ENCODE measurements around the gene TMPRSS6. TPM values are rescaled to one million over a fixed set of nuclear protein-coding genes. Genes with fewer than 3 reads are reported as not detected.
A peak's percentile ranks its signal among the peaks of the same experiment; 100 is the strongest.

TMPRSS6 gene
- total and polyA plus RNA-seq, 2 donors from 2014 or later = 1.4 TPM; not detected in 1

DNA sequence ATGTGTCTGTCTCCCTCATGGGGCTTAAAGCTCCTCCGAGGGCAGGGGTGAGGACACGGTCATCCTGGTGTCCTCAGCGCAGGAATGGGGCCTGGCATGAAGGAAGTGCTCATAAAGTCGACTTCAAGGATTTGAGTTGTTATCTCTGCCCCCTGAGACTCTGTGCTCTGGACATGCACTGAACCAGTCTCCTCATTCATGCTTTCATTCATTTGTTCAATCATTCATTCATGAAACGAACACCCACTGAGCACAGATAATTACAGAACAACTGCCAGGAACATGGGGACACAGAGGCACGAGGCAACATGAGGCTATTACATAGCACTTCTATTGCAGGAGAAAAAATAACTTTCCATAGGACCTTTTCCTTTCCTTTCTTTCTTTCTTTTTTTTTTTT, 16.5 kb downstream of the TMPRSS6 start:
- no peaks in the 10 kb centered on the region for H3K36me3 ChIP-seq (ENCODE audit: control insufficient read depth in 2 of 3, insufficient read depth in 3 of 3, low read length in 3 of 3)
- H3K4me1 ChIP-seq (ENCODE audit: control insufficient read depth in 2 of 3, insufficient read depth in 2 of 3, low read depth in 1 of 3, low read length in 3 of 3) = no peaks in the 10 kb centered on the region
- no peak overlapping the region for H3K9ac ChIP-seq (ENCODE audit: low read length in 3 of 3)
- intact Hi-C loops (cut with DNase I) = no loop called here
- TF ChIP-seq, protein P1, sequence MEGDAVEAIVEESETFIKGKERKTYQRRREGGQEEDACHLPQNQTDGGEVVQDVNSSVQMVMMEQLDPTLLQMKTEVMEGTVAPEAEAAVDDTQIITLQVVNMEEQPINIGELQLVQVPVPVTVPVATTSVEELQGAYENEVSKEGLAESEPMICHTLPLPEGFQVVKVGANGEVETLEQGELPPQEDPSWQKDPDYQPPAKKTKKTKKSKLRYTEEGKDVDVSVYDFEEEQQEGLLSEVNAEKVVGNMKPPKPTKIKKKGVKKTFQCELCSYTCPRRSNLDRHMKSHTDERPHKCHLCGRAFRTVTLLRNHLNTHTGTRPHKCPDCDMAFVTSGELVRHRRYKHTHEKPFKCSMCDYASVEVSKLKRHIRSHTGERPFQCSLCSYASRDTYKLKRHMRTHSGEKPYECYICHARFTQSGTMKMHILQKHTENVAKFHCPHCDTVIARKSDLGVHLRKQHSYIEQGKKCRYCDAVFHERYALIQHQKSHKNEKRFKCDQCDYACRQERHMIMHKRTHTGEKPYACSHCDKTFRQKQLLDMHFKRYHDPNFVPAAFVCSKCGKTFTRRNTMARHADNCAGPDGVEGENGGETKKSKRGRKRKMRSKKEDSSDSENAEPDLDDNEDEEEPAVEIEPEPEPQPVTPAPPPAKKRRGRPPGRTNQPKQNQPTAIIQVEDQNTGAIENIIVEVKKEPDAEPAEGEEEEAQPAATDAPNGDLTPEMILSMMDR (IDR thresholded peaks at IDR 0.05; ENCODE audit: borderline replicate concordance, extremely low read depth, insufficient read depth) = no peak
- H3K27ac ChIP-seq (ENCODE audit: low read depth in 2 of 2, low read length in 2 of 2) = no peak overlapping the region
- H3K27me3 ChIP-seq (ENCODE audit: control insufficient read depth, insufficient read depth, low read length) = no peaks in the 10 kb centered on the region
- H3K4me3 ChIP-seq (ENCODE audit: low read length in 3 of 3) = no peak overlapping the region
- H3K9me3 ChIP-seq (ENCODE audit: control insufficient read depth in 2 of 3, insufficient read depth in 1 of 3, low read length in 3 of 3) = no peaks in the 10 kb centered on the region
- DNase-seq = no peak
- FAIRE-seq = no peak

DNA sequence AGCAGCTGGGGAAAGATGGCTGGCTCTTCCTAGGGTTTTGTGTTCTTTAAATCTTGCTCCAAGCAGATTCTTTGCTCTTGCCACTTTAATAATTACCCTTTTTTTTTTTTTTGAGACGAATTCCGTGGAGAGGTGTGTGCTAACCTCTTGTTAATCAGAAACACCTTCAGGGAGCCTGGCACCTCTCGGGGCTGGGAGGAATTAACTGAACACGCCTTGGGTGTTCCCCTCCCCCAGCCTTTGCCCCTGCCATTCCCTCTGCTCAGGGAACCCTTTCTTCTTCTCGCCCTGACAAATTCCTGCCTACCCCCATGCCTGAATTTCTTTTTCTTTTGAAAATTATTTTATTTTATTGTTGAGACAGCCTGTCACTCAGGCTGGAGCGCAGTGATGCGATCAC, 17.5 kb downstream of the TMPRSS6 start:
- Histone ChIP-seq H3K27me3 (ENCODE audit: control insufficient read depth, insufficient read depth, low read length) (no peaks in the 10 kb centered on the region), H3K4me3 (ENCODE audit: low read length in 3 of 3) (no peak overlapping the region), H3K9ac (ENCODE audit: low read length in 3 of 3) (no peak overlapping the region), H3K27ac (ENCODE audit: low read depth in 2 of 2, low read length in 2 of 2) (no peak overlapping the region), H3K9me3 (ENCODE audit: control insufficient read depth in 2 of 3, insufficient read depth in 1 of 3, low read length in 3 of 3) (no peaks in the 10 kb centered on the region), H3K36me3 (ENCODE audit: control insufficient read depth in 2 of 3, insufficient read depth in 3 of 3, low read length in 3 of 3) (no peaks in the 10 kb centered on the region), H3K4me1 (ENCODE audit: control insufficient read depth in 2 of 3, insufficient read depth in 2 of 3, low read depth in 1 of 3, low read length in 3 of 3) (no peaks in the 10 kb centered on the region)
- intact Hi-C loops (cut with DNase I) = no loop called here
- TF ChIP-seq, protein P1 (IDR thresholded peaks at IDR 0.05; ENCODE audit: borderline replicate concordance, extremely low read depth, insufficient read depth) = no peak
- DNase-seq (peak in 3 of 5 donors; percentile 21 to 61 (median 51)), FAIRE-seq (no peak)

DNA sequence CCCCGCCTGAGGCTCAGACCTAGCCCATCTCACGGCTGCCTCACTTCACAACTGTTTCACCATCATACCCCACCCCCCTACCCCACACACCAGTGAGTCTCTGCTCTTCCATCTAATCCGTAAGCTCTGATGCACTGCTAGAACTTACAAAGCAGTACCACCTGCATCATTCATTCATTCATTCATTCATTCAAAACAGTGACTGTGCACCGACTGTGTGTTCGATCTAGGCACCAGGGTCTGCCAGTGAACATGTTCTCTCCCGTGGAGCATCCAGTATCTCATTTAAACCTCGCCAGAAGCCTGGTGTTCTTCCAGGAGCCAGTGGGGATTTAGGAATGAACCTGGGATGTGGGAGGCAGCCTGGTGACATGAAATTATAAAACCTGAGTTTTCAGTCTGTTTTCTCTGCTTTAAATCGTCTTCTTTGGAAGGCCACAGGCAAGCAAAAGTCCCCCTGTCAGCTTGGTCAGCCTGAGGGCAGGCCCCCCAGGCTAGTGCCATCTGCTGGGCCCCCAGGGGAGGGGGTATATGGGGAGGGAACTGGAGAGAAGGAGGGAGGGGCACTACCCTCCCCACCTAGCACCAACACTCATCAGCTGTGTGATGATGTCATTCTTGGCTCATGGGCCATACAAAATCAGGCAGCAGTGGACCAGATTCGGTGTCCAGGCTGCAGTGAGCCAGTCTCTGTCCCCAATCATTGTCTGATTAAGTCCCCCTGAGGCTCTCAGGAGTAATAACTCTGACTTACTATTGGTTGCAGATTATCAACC, 18.4 kb downstream of the TMPRSS6 start:
- H3K4me3 ChIP-seq (ENCODE audit: low read length in 3 of 3) = no peak overlapping the region
- intact Hi-C loops (cut with DNase I) = no loop called here
- FAIRE-seq = no peak

More for the DNA sequence above, 18.4 kb downstream of the TMPRSS6 start:
- Histone ChIP-seq H3K27me3 (ENCODE audit: control insufficient read depth, insufficient read depth, low read length) (no peaks in the 10 kb centered on the region), H3K36me3 (ENCODE audit: control insufficient read depth in 2 of 3, insufficient read depth in 3 of 3, low read length in 3 of 3) (no peaks in the 10 kb centered on the region), H3K4me1 (ENCODE audit: control insufficient read depth in 2 of 3, insufficient read depth in 2 of 3, low read depth in 1 of 3, low read length in 3 of 3) (no peaks in the 10 kb centered on the region), H3K9me3 (ENCODE audit: control insufficient read depth in 2 of 3, insufficient read depth in 1 of 3, low read length in 3 of 3) (no peaks in the 10 kb centered on the region), H3K27ac (ENCODE audit: low read depth in 2 of 2, low read length in 2 of 2) (no peak overlapping the region), H3K9ac (ENCODE audit: low read length in 3 of 3) (no peak overlapping the region)
- TF ChIP-seq, protein P1 (IDR thresholded peaks at IDR 0.05; ENCODE audit: borderline replicate concordance, extremely low read depth, insufficient read depth) = no peak
- DNase-seq = no peak

All from kidney (tissue), 14 donors.